Smooth muscle cell of the brain vasculature (primary cell): Measurements from ENCODE around the gene FPR3.

Experiments
- DNase-seq: peaks from one replicate; pipeline ENCODE4 v3.0.0-alpha.2; 2012; ENCODE audit warnings: low read depth, low spot score

The FPR3 gene

GRCh38 chr19:51807111-51807701 lies 12.2 kb downstream of the FPR3 start:
- DNase-seq = no peak

DNA sequence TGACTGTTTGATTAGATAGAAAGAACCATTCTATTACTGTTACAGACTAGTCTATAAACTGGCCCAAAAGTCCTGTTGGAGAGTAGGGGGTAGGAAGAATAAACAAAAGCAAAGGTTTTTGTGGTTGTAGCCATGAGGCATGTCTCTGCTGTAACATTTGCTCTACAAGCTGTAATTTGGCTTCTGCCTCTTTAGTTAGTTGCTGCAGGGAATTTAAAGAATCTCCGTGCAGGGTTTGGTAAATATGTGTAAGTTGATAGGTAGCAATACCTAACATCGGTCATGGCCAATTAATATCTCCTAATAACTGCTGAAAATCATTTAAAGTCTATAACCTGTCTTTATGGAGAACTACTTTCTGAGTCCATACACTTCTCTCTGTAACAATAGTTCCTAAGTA lies 13.0 kb downstream of the FPR3 start:
- DNase-seq = no peak

GRCh38 chr19:51808333-51808986 lies 13.5 kb downstream of the FPR3 start:
- DNase-seq = no peak

DNA sequence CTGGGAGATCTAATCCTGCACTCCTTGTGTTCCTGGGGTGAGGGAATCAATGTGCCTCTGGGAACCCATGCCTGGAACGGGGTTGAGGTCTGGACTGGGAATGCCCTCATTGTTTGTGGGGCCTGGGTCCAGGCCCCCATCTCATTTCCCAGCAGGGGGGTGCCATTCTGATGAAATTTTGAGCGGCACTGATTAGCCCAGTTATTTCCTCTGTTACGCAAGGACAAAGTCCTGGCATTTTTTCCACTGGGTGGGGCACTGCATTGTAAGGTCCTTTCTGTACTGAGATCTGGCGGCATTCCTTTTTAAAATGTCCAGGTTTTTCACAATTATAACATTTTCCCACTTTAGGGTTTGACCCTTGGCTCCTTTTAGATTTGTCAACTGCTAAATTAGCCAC lies 14.8 kb downstream of the FPR3 start:
- DNase-seq = no peak

DNA sequence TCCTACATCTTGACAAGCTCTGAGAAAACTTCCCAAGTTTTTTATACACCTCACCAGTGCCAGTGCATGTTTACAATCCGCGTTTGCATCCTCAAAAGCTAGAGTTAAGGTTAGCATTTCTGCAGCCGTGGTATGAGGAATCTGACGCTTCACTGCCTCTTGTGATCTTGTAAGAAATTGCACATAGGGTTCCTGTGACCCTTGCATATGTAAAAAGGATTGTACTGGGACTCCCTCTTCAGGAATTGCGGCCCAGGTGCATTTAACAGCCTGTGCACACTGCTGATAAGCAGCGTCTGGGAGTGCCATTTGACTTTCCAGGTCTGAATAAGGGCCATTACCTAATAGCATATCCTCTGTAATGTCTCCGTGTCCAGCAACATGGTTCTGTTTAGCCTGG lies 15.3 kb downstream of the FPR3 start:
- no peak for DNase-seq

DNA sequence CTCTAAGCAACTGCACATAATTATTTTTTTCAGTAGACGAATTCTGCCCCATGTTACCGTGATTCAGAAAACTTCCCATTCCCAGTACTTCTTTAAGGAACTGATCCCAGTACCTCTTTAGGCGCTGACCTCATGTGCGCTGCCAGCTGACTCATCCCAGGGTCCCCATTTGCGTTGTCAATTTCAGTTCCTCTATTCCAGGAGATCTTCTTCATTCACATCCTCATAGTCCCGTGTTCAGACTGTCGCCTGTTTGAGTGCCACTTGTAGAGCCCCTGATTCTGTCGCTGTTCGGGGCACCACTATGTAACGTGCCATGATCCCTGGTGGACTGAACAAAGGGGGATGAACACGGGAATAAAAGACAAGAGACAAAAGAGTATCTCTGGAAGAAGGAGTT lies 16.4 kb downstream of the FPR3 start:
- no peak for DNase-seq

- no peak for DNase-seq
Measured at GRCh38 chr19:51815043-51815442, 20.1 kb downstream of the FPR3 start.

GRCh38 chr19:51816711-51817110 lies 21.8 kb downstream of the FPR3 start:
- DNase-seq = no peak

DNA sequence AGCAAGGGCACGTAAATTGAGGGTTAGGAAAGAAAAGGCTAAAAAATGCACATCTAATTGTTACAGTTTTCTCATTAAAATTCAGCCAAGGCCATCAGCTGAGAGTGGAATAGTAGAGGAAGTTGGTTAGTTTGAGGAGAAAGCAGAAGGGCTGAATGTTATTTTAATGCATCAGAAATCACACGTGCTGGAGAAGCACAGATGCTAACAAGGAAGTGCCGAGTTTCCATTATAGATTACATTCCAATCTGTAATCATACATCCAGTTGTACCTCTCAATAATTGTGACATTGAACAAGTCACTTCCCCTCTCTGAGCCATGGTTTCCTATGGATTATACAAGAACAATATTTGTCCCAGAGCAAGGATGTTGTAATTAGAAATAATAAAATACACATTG lies 25.1 kb downstream of the FPR3 start:
- DNase-seq = no peak

DNA sequence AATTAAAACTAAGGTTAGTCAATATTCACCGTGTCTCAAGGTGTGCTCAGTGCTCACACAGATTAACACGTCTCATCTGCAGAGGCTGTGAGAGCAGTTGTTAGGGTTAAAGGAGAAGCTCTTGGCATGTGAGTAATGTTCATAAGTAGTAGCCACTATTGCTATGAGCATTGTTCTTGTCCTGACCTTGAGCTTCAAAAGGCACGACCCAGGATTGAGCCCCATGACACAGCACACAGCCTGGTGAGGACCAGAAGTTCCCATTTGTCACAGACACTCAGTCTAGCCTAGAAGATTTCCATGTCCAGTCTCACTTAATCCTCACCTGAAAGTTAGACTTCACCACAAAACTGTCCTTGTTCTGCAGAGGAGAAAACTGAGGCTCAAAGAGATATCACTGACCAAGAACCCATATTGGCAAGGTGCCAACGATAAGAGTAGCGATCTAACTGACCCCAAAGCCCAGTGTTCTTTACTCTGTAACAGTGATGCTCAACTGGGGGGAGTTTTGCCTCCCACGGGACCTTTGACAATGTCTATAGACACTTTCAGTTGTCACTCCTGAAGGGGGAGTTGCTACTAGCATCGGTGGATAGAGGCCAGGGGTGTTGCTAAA lies 26.0 kb downstream of the FPR3 start:
- DNase-seq = no peak

- no peak for DNase-seq
Measured at GRCh38 chr19:51821456-51821855, 26.5 kb downstream of the FPR3 start.

- no peak for DNase-seq
Measured at GRCh38 chr19:51821921-51822320, 27.0 kb downstream of the FPR3 start.

GRCh38 chr19:51822325-51822724 lies 27.4 kb downstream of the FPR3 start:
- no peak for DNase-seq

- DNase-seq = no peak
Measured at GRCh38 chr19:51822946-51823345, 28.0 kb downstream of the FPR3 start.

DNA sequence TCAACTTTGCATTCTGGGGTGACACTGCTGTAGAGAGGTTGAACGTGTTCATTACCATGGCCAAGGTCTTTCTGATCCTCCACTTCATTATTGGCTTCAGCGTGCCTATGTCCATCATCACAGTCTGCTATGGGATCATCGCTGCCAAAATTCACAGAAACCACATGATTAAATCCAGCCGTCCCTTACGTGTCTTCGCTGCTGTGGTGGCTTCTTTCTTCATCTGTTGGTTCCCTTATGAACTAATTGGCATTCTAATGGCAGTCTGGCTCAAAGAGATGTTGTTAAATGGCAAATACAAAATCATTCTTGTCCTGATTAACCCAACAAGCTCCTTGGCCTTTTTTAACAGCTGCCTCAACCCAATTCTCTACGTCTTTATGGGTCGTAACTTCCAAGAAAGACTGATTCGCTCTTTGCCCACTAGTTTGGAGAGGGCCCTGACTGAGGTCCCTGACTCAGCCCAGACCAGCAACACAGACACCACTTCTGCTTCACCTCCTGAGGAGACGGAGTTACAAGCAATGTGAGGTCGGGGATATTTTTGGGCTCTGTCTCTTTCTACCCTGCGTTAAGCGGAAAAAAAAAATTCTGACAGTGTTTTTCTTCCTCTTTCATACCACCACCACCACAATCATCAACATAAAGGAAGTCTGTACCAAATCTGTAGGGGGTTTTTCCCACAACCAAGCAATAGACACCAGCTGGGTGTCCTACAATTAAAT lies 29.5 kb downstream of the FPR3 start:
- no peak for DNase-seq

DNA sequence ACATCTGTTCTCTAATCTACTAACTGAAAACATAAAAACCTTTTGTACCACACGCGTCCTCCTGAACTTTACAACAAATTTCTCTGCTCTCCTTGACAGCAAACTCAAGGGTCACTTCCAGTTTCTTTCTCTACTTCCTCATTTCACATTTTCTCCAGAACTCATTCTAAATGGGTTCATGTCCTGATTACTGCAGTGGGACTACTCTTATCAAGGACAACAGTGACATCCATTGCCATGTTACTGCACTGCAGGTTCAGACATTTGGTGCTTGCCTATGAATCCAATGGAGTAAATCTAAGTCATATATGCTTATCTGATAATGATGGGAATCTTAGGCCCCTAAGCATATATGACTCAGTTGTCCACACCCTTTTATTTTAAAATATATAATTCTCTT lies 35.3 kb downstream of the FPR3 start:
- no peak for DNase-seq

- DNase-seq = no peak
Measured at GRCh38 chr19:51837145-51837544, 42.2 kb downstream of the FPR3 start.

DNA sequence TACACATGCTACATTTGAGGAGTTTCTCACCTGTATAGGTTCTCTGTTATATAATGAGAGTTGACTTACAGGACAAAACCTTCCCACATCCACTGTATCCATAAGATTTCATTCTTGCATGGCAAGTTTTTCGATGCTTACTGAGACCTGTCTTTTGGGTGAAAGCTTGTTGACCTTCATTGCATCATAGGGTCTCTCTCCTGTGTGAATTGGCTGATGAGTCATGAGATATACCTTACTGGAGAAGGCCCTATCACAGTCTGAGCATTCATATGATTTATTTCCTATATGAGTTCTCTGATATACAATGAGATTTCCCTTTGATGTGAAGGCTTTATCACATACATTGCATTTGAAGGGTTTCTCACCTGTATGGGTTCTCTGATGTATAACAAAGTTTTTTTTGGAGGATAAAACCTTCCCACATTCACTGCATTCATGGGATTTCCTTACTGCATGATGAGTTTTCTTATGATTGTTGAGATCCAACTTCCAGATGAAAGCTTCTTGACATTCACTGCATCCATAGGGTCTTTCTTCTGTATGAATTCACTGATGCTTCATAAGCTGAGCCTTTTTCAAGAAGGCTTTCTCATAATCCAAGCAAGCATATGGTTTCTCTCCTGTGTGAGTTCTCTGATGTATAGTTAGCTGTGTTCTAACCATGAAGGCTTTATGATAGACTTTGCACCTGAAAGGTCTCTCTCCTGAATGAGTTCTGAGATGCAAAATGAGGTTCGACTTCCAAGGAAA lies 67.1 kb downstream of the FPR3 start:
- no peak for DNase-seq

GRCh38 chr19:51873097-51873496 lies 78.1 kb downstream of the FPR3 start:
- no peak for DNase-seq
